GM23338 (cell line): ENCODE measurements around the gene SSH2. TPM values are rescaled to one million over a fixed set of nuclear protein-coding genes. Genes with fewer than 3 reads are reported as not detected.

Source experiments
- ATAC-seq: fragments of 200-7000 bp; cut with Tn5 transposase; 3 replicates; pipeline ENCODE4 v1.9.1; 2020
- DNase-seq: peaks from one replicate; pipeline ENCODE4 v3.0.0-alpha.2; 2015; ENCODE audit warnings: low spot score
- H2AFZ ChIP-seq: fragments of 200-600 bp; sonication (generic); 2 replicates; pipeline ENCODE4 v1.8.0; 2016; ENCODE audit warnings: antibody characterized with exemption, mild to moderate bottlenecking, moderate library complexity
- H3F3A ChIP-seq: fragments of 200-600 bp; sonication (generic); replicated peaks from 2 replicates; pipeline ENCODE4 v1.8.0; 2017; ENCODE audit warnings: antibody characterized with exemption, mixed run types, low read depth
- H3K27ac ChIP-seq: fragments of 200-600 bp; sonication (generic); 2 replicates; pipeline ENCODE4 v1.6.1; 2016; ENCODE audit warnings: low read depth
- H3K27me3 ChIP-seq: fragments of 200-600 bp; sonication (generic); 2 replicates; pipeline ENCODE4 v1.8.0; 2016; ENCODE audit warnings: mild to moderate bottlenecking, mixed run types, moderate library complexity; ENCODE audit not compliant: insufficient read depth
- H3K36me3 ChIP-seq: fragments of 200-600 bp; sonication (generic); 2 replicates; pipeline ENCODE4 v1.8.0; 2016; ENCODE audit warnings: mild to moderate bottlenecking; ENCODE audit not compliant: insufficient read depth
- H3K4me1 ChIP-seq: fragments of 200-600 bp; sonication (generic); 2 replicates; pipeline ENCODE4 v1.8.0; 2016; ENCODE audit warnings: mild to moderate bottlenecking, moderate library complexity; ENCODE audit not compliant: insufficient read depth
- H3K4me2 ChIP-seq: fragments of 200-600 bp; sonication (generic); 2 replicates; pipeline ENCODE4 v1.7.1; 2017; ENCODE audit warnings: mixed run types
- H3K4me3 ChIP-seq: fragments of 200-600 bp; sonication (generic); 2 replicates; pipeline ENCODE4 v1.6.1; 2016; ENCODE audit warnings: mixed run types
- H3K79me2 ChIP-seq: fragments of 200-600 bp; sonication (generic); replicated peaks from 2 replicates; pipeline ENCODE4 v1.8.0; 2017; ENCODE audit warnings: mild to moderate bottlenecking; ENCODE audit not compliant: insufficient read depth
- H3K9me2 ChIP-seq: fragments of 200-600 bp; sonication (generic); 2 replicates; pipeline ENCODE4 v1.8.0; 2017; ENCODE audit not compliant: insufficient read depth
- H4K20me1 ChIP-seq: fragments of 200-600 bp; sonication (generic); replicated peaks from 2 replicates; pipeline ENCODE4 v1.8.0; 2017; ENCODE audit warnings: mild to moderate bottlenecking; ENCODE audit not compliant: insufficient read depth
- H3K27ac Mint-ChIP-seq: 2 replicates; pipeline ENCODE4 v1.8.0; 2020; ENCODE audit warnings: inconsistent platforms, mild to moderate bottlenecking, moderate library complexity, mixed read lengths
- H3K27me3 Mint-ChIP-seq: 3 replicates; pipeline ENCODE4 v1.8.0; 2022; ENCODE audit warnings: low read depth, mild to moderate bottlenecking, moderate library complexity, mixed read lengths, inconsistent platforms; ENCODE audit not compliant: insufficient read depth, poor library complexity
- H3K36me3 Mint-ChIP-seq: 3 replicates; pipeline ENCODE4 v1.8.0; 2021; ENCODE audit warnings: low read depth, mild to moderate bottlenecking, inconsistent platforms, moderate library complexity, mixed read lengths
- H3K4me1 Mint-ChIP-seq: 3 replicates; pipeline ENCODE4 v1.8.0; 2020; ENCODE audit warnings: mild to moderate bottlenecking, inconsistent platforms, mixed read lengths
- H3K4me3 Mint-ChIP-seq: 3 replicates; pipeline ENCODE4 v1.8.0; 2021; ENCODE audit warnings: moderate library complexity, mild to moderate bottlenecking, inconsistent platforms, mixed read lengths
- H3K9me3 Mint-ChIP-seq: 3 replicates; pipeline ENCODE4 v1.8.0; 2020; ENCODE audit warnings: moderate library complexity, mild to moderate bottlenecking, inconsistent platforms, mixed read lengths
- CREB1 ChIP-seq: fragments of 250-450 bp; sonication (Bioruptor Pico); IDR thresholded peaks from 2 replicates; pipeline ENCODE4 v1.5.0; 2020; ENCODE audit warnings: low read depth, mild to moderate bottlenecking, moderate library complexity
- EZH2phosphoT487 ChIP-seq: fragments of 200-600 bp; sonication (generic); IDR thresholded peaks from one replicate; pipeline ENCODE4 v1.8.1; 2018; ENCODE audit warnings: antibody characterized with exemption; ENCODE audit not compliant: unreplicated experiment
- POLR2AphosphoS5 ChIP-seq: IDR thresholded peaks from 2 replicates; pipeline ENCODE4 v1.6.1; 2016; ENCODE audit warnings: antibody characterized with exemption, low read depth
- STAT1 ChIP-seq: IDR thresholded peaks from one replicate; pipeline ENCODE4 v1.6.1; 2016; ENCODE audit warnings: antibody characterized with exemption; ENCODE audit not compliant: unreplicated experiment
- ZNF114 ChIP-seq: fragments of 250-450 bp; sonication (Bioruptor Pico); IDR thresholded peaks from 2 replicates; pipeline ENCODE4 v1.5.0; 2020; ENCODE audit warnings: mild to moderate bottlenecking, moderate library complexity
- ZNF331 ChIP-seq: fragments of 250-450 bp; sonication (Bioruptor Pico); IDR thresholded peaks from 2 replicates; pipeline ENCODE4 v1.5.0; 2020; ENCODE audit warnings: low read depth, mild to moderate bottlenecking, moderate library complexity
- polyA plus RNA-seq: library from polyadenylated mRNA; unstranded; fragments of >200 nt; fragmentation: Nextera tagmentation; extraction: Ambion mirVana; gene quantifications from 2 replicates; pipeline ENCODE4 v1.2.1, GENCODE V29; 2016
- total RNA-seq: library from RNA; depleted of rRNA; stranded (reverse); fragments of >200 nt; shearing (Covaris generic); gene quantifications from 2 replicates; pipeline ENCODE4 v1.2.3, GENCODE V29; 2014
- TF ChIP-seq, protein P1 (sequence below), 2 experiments: fragments of 200-600 bp in 1 of 2; sonication (generic) in 1 of 2; conservative IDR thresholded peaks; 2 replicates each; pipeline versions ENCODE4 v1.5.1 to v1.6.1; 2016 to 2017; ENCODE audit warnings: antibody characterized with exemption in 2 of 2, low read depth in 2 of 2, mild to moderate bottlenecking in 2 of 2, moderate library complexity in 1 of 2
- TF ChIP-seq, protein P2 (sequence below): IDR thresholded peaks from one replicate; pipeline ENCODE4 v1.6.1; 2018; ENCODE audit warnings: antibody characterized with exemption; ENCODE audit not compliant: unreplicated experiment
- TF ChIP-seq, protein P3 (sequence below): fragments of 250-450 bp; sonication (Bioruptor Pico); IDR thresholded peaks from 2 replicates; pipeline ENCODE4 v1.5.0; 2020; ENCODE audit warnings: mild to moderate bottlenecking, moderate library complexity
- TF ChIP-seq, protein P4 (sequence below): IDR thresholded peaks from 2 replicates; pipeline ENCODE4 v1.6.1; 2016; ENCODE audit warnings: antibody characterized with exemption

The SSH2 gene
- total and polyA plus RNA-seq, 2 experiments from 2014 or later: 9.9 to 12.1 TPM

DNA sequence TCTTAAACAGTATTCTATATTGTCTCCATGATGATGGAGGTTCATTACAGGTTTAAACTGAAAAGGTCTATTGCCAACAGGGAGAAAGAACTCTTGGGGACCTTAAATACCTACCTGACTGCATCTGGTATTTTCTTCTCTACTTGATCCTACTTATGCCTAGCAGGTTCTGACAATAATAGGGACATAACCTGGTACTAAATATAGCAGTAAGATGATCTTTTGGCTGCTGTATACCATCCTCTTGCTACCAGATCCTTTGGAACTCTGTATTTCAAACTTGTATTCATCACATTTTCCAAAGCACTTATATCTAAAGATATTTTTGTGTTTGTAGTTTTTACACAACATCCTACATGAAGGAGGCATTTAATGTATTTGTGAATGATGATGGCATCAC, 160.8 kb downstream of the SSH2 start (continued):
- TF ChIP-seq, protein P1, sequence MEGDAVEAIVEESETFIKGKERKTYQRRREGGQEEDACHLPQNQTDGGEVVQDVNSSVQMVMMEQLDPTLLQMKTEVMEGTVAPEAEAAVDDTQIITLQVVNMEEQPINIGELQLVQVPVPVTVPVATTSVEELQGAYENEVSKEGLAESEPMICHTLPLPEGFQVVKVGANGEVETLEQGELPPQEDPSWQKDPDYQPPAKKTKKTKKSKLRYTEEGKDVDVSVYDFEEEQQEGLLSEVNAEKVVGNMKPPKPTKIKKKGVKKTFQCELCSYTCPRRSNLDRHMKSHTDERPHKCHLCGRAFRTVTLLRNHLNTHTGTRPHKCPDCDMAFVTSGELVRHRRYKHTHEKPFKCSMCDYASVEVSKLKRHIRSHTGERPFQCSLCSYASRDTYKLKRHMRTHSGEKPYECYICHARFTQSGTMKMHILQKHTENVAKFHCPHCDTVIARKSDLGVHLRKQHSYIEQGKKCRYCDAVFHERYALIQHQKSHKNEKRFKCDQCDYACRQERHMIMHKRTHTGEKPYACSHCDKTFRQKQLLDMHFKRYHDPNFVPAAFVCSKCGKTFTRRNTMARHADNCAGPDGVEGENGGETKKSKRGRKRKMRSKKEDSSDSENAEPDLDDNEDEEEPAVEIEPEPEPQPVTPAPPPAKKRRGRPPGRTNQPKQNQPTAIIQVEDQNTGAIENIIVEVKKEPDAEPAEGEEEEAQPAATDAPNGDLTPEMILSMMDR (conservative IDR thresholded peaks at IDR 0.05; ENCODE audit: low read depth in 2 of 2): no peak

DNA sequence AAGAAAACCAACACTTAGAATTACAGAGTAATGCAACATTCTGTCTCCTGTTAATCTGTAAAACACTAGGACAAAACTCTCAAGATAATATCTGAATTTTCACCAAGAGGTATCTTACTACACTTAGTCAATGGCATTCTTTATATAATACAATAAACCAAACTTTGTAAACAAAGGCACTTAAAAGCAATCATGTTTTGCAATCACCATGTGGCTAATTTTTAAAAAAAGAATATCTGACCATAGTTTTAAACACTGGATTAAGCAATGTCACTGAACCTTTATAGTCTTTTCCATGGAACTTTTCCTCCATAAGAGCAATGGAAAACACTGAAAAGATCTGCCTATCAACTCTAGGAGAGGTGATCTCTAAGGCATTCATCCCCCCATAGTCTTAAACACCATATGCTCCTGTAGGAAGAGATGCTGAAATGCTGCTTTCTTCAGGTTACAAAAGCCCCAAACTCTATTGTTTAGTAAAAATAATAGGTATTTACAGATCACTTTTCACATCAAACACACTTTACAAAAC, 163.2 kb downstream of the SSH2 start:
- H3K4me3 Mint-ChIP-seq: no peak overlapping the region
- no peaks in the 10 kb centered on the region for H3K27me3 Mint-ChIP-seq
- no peaks in the 10 kb centered on the region for H3K9me3 Mint-ChIP-seq
- no peaks in the 10 kb centered on the region for H3F3A ChIP-seq
- H3K4me3 ChIP-seq: no peak overlapping the region
- DNase-seq: peak; percentile 18
- H3K36me3 Mint-ChIP-seq: no peaks in the 10 kb centered on the region
- H2AFZ ChIP-seq: no peak overlapping the region
- no peak for ATAC-seq
- no peak overlapping the region for H3K4me2 ChIP-seq
- no peak overlapping the region for H3K27ac ChIP-seq
- H3K27me3 ChIP-seq: no peaks in the 10 kb centered on the region
- no peak overlapping the region for H3K27ac Mint-ChIP-seq
- H3K79me2 ChIP-seq: no peaks in the 10 kb centered on the region
- H3K4me1 Mint-ChIP-seq: peaks cover 4% of the 10 kb centered on the region; the same call in 2 of the 3 replicates
- H3K4me1 ChIP-seq: 0 out of 2 replicates have a peak, but pooled peaks cover 4% of the 10 kb centered on the region
- no peaks in the 10 kb centered on the region for H3K9me2 ChIP-seq
- no peaks in the 10 kb centered on the region for H4K20me1 ChIP-seq
- no peaks in the 10 kb centered on the region for H3K36me3 ChIP-seq
- no peak for TF ChIP-seq CREB1
- no peak for TF ChIP-seq POLR2AphosphoS5
- TF ChIP-seq EZH2phosphoT487: no peak
- TF ChIP-seq, protein P2, sequence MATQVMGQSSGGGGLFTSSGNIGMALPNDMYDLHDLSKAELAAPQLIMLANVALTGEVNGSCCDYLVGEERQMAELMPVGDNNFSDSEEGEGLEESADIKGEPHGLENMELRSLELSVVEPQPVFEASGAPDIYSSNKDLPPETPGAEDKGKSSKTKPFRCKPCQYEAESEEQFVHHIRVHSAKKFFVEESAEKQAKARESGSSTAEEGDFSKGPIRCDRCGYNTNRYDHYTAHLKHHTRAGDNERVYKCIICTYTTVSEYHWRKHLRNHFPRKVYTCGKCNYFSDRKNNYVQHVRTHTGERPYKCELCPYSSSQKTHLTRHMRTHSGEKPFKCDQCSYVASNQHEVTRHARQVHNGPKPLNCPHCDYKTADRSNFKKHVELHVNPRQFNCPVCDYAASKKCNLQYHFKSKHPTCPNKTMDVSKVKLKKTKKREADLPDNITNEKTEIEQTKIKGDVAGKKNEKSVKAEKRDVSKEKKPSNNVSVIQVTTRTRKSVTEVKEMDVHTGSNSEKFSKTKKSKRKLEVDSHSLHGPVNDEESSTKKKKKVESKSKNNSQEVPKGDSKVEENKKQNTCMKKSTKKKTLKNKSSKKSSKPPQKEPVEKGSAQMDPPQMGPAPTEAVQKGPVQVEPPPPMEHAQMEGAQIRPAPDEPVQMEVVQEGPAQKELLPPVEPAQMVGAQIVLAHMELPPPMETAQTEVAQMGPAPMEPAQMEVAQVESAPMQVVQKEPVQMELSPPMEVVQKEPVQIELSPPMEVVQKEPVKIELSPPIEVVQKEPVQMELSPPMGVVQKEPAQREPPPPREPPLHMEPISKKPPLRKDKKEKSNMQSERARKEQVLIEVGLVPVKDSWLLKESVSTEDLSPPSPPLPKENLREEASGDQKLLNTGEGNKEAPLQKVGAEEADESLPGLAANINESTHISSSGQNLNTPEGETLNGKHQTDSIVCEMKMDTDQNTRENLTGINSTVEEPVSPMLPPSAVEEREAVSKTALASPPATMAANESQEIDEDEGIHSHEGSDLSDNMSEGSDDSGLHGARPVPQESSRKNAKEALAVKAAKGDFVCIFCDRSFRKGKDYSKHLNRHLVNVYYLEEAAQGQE: no peak
- TF ChIP-seq ZNF114 (CRISPR knock-in tag): no peak
- TF ChIP-seq, protein P3, sequence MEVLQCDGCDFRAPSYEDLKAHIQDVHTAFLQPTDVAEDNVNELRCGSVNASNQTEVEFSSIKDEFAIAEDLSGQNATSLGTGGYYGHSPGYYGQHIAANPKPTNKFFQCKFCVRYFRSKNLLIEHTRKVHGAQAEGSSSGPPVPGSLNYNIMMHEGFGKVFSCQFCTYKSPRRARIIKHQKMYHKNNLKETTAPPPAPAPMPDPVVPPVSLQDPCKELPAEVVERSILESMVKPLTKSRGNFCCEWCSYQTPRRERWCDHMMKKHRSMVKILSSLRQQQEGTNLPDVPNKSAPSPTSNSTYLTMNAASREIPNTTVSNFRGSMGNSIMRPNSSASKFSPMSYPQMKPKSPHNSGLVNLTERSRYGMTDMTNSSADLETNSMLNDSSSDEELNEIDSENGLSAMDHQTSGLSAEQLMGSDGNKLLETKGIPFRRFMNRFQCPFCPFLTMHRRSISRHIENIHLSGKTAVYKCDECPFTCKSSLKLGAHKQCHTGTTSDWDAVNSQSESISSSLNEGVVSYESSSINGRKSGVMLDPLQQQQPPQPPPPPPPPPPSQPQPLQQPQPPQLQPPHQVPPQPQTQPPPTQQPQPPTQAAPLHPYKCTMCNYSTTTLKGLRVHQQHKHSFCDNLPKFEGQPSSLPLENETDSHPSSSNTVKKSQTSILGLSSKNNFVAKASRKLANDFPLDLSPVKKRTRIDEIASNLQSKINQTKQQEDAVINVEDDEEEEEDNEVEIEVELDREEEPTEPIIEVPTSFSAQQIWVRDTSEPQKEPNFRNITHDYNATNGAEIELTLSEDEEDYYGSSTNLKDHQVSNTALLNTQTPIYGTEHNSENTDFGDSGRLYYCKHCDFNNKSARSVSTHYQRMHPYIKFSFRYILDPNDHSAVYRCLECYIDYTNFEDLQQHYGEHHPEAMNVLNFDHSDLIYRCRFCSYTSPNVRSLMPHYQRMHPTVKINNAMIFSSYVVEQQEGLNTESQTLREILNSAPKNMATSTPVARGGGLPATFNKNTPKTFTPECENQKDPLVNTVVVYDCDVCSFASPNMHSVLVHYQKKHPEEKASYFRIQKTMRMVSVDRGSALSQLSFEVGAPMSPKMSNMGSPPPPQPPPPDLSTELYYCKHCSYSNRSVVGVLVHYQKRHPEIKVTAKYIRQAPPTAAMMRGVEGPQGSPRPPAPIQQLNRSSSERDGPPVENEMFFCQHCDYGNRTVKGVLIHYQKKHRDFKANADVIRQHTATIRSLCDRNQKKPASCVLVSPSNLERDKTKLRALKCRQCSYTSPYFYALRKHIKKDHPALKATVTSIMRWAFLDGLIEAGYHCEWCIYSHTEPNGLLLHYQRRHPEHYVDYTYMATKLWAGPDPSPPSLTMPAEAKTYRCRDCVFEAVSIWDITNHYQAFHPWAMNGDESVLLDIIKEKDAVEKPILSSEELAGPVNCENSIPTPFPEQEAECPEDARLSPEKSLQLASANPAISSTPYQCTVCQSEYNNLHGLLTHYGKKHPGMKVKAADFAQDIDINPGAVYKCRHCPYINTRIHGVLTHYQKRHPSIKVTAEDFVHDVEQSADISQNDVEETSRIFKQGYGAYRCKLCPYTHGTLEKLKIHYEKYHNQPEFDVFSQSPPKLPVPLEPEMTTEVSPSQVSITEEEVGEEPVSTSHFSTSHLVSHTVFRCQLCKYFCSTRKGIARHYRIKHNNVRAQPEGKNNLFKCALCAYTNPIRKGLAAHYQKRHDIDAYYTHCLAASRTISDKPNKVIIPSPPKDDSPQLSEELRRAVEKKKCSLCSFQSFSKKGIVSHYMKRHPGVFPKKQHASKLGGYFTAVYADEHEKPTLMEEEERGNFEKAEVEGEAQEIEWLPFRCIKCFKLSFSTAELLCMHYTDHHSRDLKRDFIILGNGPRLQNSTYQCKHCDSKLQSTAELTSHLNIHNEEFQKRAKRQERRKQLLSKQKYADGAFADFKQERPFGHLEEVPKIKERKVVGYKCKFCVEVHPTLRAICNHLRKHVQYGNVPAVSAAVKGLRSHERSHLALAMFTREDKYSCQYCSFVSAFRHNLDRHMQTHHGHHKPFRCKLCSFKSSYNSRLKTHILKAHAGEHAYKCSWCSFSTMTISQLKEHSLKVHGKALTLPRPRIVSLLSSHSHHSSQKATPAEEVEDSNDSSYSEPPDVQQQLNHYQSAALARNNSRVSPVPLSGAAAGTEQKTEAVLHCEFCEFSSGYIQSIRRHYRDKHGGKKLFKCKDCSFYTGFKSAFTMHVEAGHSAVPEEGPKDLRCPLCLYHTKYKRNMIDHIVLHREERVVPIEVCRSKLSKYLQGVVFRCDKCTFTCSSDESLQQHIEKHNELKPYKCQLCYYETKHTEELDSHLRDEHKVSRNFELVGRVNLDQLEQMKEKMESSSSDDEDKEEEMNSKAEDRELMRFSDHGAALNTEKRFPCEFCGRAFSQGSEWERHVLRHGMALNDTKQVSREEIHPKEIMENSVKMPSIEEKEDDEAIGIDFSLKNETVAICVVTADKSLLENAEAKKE (CRISPR knock-in tag): no peak
- no peak for TF ChIP-seq ZNF331 (CRISPR knock-in tag)
- TF ChIP-seq STAT1: no peak
- TF ChIP-seq, protein P4, sequence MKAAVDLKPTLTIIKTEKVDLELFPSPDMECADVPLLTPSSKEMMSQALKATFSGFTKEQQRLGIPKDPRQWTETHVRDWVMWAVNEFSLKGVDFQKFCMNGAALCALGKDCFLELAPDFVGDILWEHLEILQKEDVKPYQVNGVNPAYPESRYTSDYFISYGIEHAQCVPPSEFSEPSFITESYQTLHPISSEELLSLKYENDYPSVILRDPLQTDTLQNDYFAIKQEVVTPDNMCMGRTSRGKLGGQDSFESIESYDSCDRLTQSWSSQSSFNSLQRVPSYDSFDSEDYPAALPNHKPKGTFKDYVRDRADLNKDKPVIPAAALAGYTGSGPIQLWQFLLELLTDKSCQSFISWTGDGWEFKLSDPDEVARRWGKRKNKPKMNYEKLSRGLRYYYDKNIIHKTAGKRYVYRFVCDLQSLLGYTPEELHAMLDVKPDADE: no peak
- TF ChIP-seq, protein P1 (conservative IDR thresholded peaks at IDR 0.05; ENCODE audit: low read depth in 2 of 2): no peak
